Caco-2 (cell line): ENCODE results near the gene ZNF397. TPM values are rescaled to one million over a fixed set of nuclear protein-coding genes. Genes with fewer than 3 reads are reported as not detected.
A peak's percentile ranks its signal among the peaks of the same experiment; 100 is the strongest.

ENCODE experiments used
- BruUV-seq: library from RNA; stranded (reverse); fragments of 400-500 nt; replicated peaks from 2 replicates; lab custom pipeline; 2021; lab: Mats Ljungman, UMichigan
- CTCF ChIA-PET: fragments of 300-600 bp; sonication (Branson Sonifier 250); formaldehyde crosslinking; loops from one replicate; lab custom pipeline; 2022; ENCODE audit warnings: antibody characterized with exemption; lab: Charles Lee
- POLR2A ChIA-PET: fragments of 300-600 bp; sonication (Branson Sonifier 250); formaldehyde crosslinking; loops from one replicate; lab custom pipeline; 2022; ENCODE audit warnings: antibody characterized with exemption; lab: Charles Lee
- DNase-seq, 2 experiments: peaks; one replicate each; pipeline versions ENCODE4 v3.0.0 to v3.0.0-alpha.2; 2020 to 2022
- H3K27me3 ChIP-seq: replicated peaks from 2 replicates; pipeline ENCODE4 v1.6.0; 2011; ENCODE audit warnings: low read length; ENCODE audit not compliant: control insufficient read depth, insufficient read depth
- H3K36me3 ChIP-seq: 2 replicates; pipeline ENCODE4 v1.5.1; 2011; ENCODE audit warnings: low read length; ENCODE audit not compliant: control insufficient read depth, insufficient read depth
- H3K4me1 ChIP-seq: fragments of 250-450 bp; sonication (Bioruptor Pico); 2 replicates; pipeline ENCODE4 v1.5.1; 2020; ENCODE audit warnings: mild to moderate bottlenecking
- H3K4me3 ChIP-seq: 2 replicates; pipeline ENCODE4 v1.5.1; 2011; ENCODE audit warnings: low read depth, mild to moderate bottlenecking, control low read depth, low read length
- H3K9me3 ChIP-seq: fragments of 250-450 bp; sonication (Bioruptor Pico); 2 replicates; pipeline ENCODE4 v1.5.1; 2020; ENCODE audit warnings: mild to moderate bottlenecking, moderate library complexity
- H3K27ac Mint-ChIP-seq: one replicate; pipeline ENCODE4 v1.8.0; 2022; ENCODE audit warnings: mixed read lengths; ENCODE audit not compliant: unreplicated experiment
- H3K27me3 Mint-ChIP-seq: one replicate; pipeline ENCODE4 v1.8.0; 2022; ENCODE audit warnings: mixed read lengths; ENCODE audit not compliant: insufficient read depth, unreplicated experiment
- H3K36me3 Mint-ChIP-seq: one replicate; pipeline ENCODE4 v1.8.0; 2022; ENCODE audit warnings: mild to moderate bottlenecking, mixed read lengths; ENCODE audit not compliant: insufficient read depth, unreplicated experiment
- H3K4me1 Mint-ChIP-seq: one replicate; pipeline ENCODE4 v1.8.0; 2022; ENCODE audit warnings: low read depth, mixed read lengths; ENCODE audit not compliant: unreplicated experiment
- H3K4me3 Mint-ChIP-seq: one replicate; pipeline ENCODE4 v1.8.0; 2022; ENCODE audit warnings: mild to moderate bottlenecking, moderate library complexity, mixed read lengths; ENCODE audit not compliant: unreplicated experiment
- H3K9me3 Mint-ChIP-seq: one replicate; pipeline ENCODE4 v1.8.0; 2022; ENCODE audit warnings: mixed read lengths; ENCODE audit not compliant: unreplicated experiment
- intact Hi-C: fragments of 100-400 bp; cut with micrococcal nuclease; formaldehyde crosslinking; loops from one replicate; pipeline ENCODE4 v1.10.0; 2022; ENCODE audit not compliant: unreplicated experiment
- total RNA-seq: library from RNA; stranded (reverse); gene quantifications from 2 replicates; pipeline ENCODE4 v1.2.3, GENCODE V29; 2022
- TF ChIP-seq, protein P1 (sequence below), 2 experiments: fragments of 200-600 bp in 1 of 2; IDR thresholded peaks; 1 replicate in 1 of 2; 2 replicates in 1 of 2; pipeline versions ENCODE4 v1.5.1 to v1.8.0; 2011 to 2022; ENCODE audit warnings: antibody characterized with exemption in 1 of 2, control low read depth in 1 of 2, inconsistent platforms in 1 of 2, low read depth in 1 of 2, low read length in 1 of 2, mild to moderate bottlenecking in 1 of 2, moderate library complexity in 1 of 2; ENCODE audit not compliant: insufficient read depth in 1 of 2, severe bottlenecking in 1 of 2, unreplicated experiment in 1 of 2

Gene ZNF397
- total RNA-seq, 1 experiment from 2014 or later = 4.9 TPM

DNA sequence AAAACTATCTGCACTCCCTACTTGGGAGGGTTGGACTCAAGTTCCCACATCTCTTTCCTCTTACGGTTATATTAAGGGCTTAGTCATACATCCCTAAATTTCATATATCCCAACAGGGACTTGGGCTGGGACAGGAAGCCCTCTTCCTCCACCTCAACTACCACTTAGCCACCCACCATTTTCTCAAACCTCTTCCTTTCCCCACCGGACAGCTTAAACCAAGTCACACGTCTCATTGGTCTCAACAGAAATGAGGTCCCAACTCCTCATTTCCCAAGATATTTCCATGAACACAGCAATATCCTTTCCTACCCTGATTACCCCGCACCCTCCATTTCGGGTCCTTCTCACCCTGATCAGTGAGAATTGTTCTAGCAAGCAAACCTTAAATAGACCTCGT is 48.5 kb downstream of the ZNF397 start:
- peaks cover 6% of the 10 kb centered on the region for H3K4me1 Mint-ChIP-seq
- H3K27ac Mint-ChIP-seq = peak overlapping the region; percentile 97
- H3K4me3 Mint-ChIP-seq = peak overlapping the region; percentile 95
- no peaks in the 10 kb centered on the region for H3K27me3 Mint-ChIP-seq
- no peak for DNase-seq
- H3K9me3 Mint-ChIP-seq = no peaks in the 10 kb centered on the region
- intact Hi-C loops = no loop called here
- peaks cover 1% of the 10 kb centered on the region; the same call in 1 of the 2 replicates for H3K36me3 ChIP-seq
- TF ChIP-seq, protein P1, sequence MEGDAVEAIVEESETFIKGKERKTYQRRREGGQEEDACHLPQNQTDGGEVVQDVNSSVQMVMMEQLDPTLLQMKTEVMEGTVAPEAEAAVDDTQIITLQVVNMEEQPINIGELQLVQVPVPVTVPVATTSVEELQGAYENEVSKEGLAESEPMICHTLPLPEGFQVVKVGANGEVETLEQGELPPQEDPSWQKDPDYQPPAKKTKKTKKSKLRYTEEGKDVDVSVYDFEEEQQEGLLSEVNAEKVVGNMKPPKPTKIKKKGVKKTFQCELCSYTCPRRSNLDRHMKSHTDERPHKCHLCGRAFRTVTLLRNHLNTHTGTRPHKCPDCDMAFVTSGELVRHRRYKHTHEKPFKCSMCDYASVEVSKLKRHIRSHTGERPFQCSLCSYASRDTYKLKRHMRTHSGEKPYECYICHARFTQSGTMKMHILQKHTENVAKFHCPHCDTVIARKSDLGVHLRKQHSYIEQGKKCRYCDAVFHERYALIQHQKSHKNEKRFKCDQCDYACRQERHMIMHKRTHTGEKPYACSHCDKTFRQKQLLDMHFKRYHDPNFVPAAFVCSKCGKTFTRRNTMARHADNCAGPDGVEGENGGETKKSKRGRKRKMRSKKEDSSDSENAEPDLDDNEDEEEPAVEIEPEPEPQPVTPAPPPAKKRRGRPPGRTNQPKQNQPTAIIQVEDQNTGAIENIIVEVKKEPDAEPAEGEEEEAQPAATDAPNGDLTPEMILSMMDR (IDR thresholded peaks at IDR 0.05; ENCODE audit: insufficient read depth in 1 of 2, low read depth in 1 of 2, low read length in 1 of 2, severe bottlenecking in 1 of 2, unreplicated experiment in 1 of 2) = no peak
- H3K9me3 ChIP-seq = no peaks in the 10 kb centered on the region
- no TSS peak for BruUV-seq
- peak overlapping the region; percentile 47 for H3K4me3 ChIP-seq
- no peaks in the 10 kb centered on the region for H3K27me3 ChIP-seq
- ChIA-PET POLR2A (interaction anchor here (1.0 to 2.0 kb wide), 2 partner anchors 21 to 48 kb away, joined by 3 to 23 read pairs; partner anchors contain the start of gene ZNF397), CTCF (interaction anchor here (1.0 to 1.8 kb wide), 2 partner anchors 22 to 501 kb away, joined by 3 to 7 read pairs; no protein-coding TSS in a partner anchor)
- H3K4me1 ChIP-seq = no peaks in the 10 kb centered on the region
- H3K36me3 Mint-ChIP-seq = peaks cover 6% of the 10 kb centered on the region

DNA sequence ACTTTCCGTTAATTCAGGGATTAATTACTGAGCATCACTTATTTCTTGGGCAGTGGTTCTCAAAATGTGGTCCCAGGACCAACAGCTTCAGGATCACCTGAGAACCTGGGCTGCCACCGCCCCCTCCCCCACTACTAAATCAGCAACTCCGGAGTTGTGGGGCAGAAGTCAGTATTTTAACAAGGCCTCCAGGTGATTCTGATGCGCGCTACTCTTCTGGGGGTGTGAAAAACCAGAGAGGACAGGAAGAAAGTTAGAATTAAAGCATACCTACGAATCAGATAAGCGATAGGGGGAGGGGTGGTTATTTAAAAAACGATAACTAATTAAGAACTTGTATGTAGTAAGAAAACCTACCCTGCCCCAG is 48.9 kb downstream of the ZNF397 start:
- Histone ChIP-seq H3K4me1 (no peaks in the 10 kb centered on the region), H3K36me3 (no peaks in the 10 kb centered on the region), H3K27me3 (no peaks in the 10 kb centered on the region), H3K9me3 (no peaks in the 10 kb centered on the region), H3K4me3 (peak overlapping the region; percentile 47)
- H3K4me1 Mint-ChIP-seq = peaks cover 6% of the 10 kb centered on the region
- H3K27ac Mint-ChIP-seq = peak overlapping the region; percentile 97
- H3K36me3 Mint-ChIP-seq = peaks cover 6% of the 10 kb centered on the region
- intact Hi-C loops = loop anchor here (1.0 to 2.0 kb wide), 3 partner anchors 21 to 55 kb away; partner anchors contain the start of genes ZNF24 and ZNF397
- ChIA-PET POLR2A (interaction anchor here (0.6 to 2.0 kb wide), 3 partner anchors 12 to 49 kb away, joined by 3 to 23 read pairs (median 4); partner anchors contain the start of gene ZNF397), CTCF (interaction anchor here (1.0 to 1.8 kb wide), 2 partner anchors 22 to 501 kb away, joined by 3 to 7 read pairs; no protein-coding TSS in a partner anchor)
- TF ChIP-seq, protein P1 (IDR thresholded peaks at IDR 0.05; ENCODE audit: insufficient read depth in 1 of 2, low read depth in 1 of 2, low read length in 1 of 2, severe bottlenecking in 1 of 2, unreplicated experiment in 1 of 2) = no peak
- BruUV-seq = TSS peak; percentile 76
- DNase-seq = peak in 1 of 2 experiments; percentile 13
- peak overlapping the region; percentile 95 for H3K4me3 Mint-ChIP-seq
- no peaks in the 10 kb centered on the region for H3K27me3 Mint-ChIP-seq
- no peaks in the 10 kb centered on the region for H3K9me3 Mint-ChIP-seq

DNA sequence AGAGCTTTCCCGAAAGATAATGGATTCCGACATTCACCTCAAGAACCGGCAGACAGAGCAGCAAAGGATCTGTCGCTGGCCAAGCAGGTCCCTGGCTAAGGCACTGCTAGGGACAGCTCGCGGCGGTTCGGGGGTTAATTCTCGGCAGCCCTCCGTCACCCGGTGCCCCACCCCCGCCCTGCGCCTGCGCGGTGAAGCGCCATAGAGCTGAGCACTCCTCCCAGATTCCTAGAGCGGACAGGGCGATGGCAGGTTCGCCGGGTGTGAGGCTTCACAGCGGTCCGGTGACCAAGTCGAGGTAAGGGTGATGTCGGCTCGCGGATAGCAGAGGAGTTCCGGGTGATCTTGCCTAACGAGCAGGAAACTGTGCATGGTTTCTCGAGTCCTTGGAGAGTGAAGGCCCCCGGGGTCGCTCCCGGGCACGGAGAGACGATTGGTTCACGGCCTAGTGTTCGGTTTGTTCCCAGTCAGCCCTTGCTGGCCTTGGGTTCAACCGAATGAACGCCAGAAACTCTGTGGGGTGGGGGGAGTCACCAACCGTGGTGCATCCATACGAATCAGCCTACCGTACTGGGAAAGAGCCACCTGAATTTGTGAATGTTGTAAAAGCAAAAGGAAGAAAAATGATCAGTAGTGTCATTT is 49.4 kb downstream of the ZNF397 start, which contains the start of gene ZSCAN30:
TSS of gene ZSCAN30 (minus strand) at position 136 of the 642 bp plus-strand sequence. CDS start 25,877 bp downstream, outside the sequence.
- H3K27ac Mint-ChIP-seq = peak within 1 kb of the TSS; percentile 97
- DNase-seq = peak; percentile 91 to 92
- Histone ChIP-seq H3K9me3 (no peaks in the 10 kb centered on the region), H3K4me3 (peak within 1 kb of the TSS; percentile 47), H3K27me3 (no peaks in the 10 kb centered on the region), H3K36me3 (no peaks in the 10 kb centered on the region), H3K4me1 (no peaks in the 10 kb centered on the region)
- BruUV-seq = no TSS peak
- peak within 1 kb of the TSS; percentile 95 for H3K4me3 Mint-ChIP-seq
- TF ChIP-seq, protein P1 (IDR thresholded peaks at IDR 0.05; ENCODE audit: insufficient read depth in 1 of 2, low read depth in 1 of 2, low read length in 1 of 2, severe bottlenecking in 1 of 2, unreplicated experiment in 1 of 2) = no peak
- H3K4me1 Mint-ChIP-seq = peaks cover 6% of the 10 kb centered on the region
- ChIA-PET CTCF (interaction anchor here (1.8 kb wide), 1 partner anchor 23 kb away, joined by 7 read pairs; no protein-coding TSS in a partner anchor), POLR2A (interaction anchor here (0.6 to 2.0 kb wide), 3 partner anchors 12 to 49 kb away, joined by 3 to 23 read pairs (median 4); partner anchors contain the start of gene ZNF397)
- peaks cover 6% of the 10 kb centered on the region for H3K36me3 Mint-ChIP-seq
- intact Hi-C loops = loop anchor here (1.0 to 2.0 kb wide), 3 partner anchors 21 to 54 kb away; partner anchors contain the start of genes ZNF24 and ZNF397
- H3K27me3 Mint-ChIP-seq = no peaks in the 10 kb centered on the region
- H3K9me3 Mint-ChIP-seq = no peaks in the 10 kb centered on the region
